GM21825 (cell line): ENCODE data around the gene HACD2.

Source experiments
- ATAC-seq: cut with Tn5 transposase; IDR thresholded peaks from one replicate; pipeline ENCODE4 v1.9.1; 2021; ENCODE audit warnings: mild to moderate bottlenecking, moderate library complexity; ENCODE audit not compliant: unreplicated experiment

The HACD2 gene

DNA sequence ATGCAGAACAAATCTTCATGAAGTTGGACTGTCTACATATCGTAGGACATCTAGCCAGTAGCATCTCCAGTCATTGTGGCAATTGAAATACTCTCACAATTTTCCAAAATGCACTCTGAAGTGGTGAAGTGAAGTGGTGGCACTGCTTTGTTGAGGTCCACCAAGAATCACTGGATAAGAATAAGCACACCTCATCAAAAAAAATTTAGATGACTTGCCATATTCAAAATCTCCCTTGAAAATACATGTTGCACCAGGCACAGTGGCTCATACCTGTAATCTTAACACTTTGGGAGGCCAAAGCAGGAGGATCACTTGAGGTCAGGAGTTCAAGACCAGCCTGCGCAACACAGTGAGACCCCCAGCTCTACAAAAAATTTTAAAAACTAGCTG is 12.9 kb downstream of the HACD2 start:
- no peak for ATAC-seq

DNA sequence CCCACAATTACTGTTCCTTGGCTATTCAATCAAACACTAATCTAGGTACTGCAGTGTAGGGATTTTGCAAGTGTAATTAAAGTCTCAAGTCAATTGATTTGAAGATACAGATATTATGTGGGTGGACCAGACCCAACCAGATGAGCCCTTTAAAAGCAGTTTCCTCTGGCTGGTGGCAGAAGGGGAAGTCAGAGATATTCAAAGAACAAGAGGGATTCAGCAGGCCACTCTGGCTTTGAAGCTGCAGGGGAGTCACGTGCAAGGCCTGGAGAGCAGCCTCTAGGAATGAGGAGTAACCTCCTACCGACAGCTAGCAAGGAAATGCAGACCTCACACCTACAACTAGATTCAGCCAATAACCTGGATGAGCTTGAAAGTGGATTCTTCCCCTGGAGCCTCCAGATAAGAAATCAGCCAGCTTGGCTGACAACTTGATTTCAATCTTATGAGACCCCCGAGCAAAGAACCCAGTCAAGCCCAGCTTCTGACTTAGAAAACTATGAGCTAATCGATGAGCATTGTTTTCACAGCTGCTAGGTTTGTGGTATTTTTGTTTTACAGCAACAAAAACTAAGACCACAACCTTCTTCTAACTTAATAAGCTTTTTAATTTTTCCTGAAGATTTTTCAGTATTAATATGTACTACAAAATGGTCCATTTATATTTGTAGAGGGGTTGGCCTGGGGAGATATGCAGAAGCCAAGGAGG is 13.4 kb downstream of the HACD2 start:
- ATAC-seq, result no peak

DNA sequence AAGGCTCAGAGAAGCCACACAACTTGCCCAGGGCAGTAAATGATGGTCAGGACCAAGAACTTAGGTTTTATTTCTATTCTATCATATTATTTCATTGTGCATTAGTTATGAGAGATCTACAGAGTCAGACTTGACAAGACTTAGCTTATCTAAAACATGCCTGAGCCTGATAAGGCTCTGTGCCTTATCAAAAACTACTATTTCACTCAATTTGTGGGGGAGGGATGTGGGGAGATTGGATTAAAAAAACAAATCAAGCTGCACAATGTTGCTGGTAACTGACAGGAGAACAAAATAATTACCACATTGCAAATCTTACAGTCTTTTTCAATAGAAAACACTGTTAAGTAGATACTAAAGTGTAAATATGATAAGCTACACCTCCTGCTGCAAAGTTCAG is 16.0 kb downstream of the HACD2 start:
- no peak for ATAC-seq

DNA sequence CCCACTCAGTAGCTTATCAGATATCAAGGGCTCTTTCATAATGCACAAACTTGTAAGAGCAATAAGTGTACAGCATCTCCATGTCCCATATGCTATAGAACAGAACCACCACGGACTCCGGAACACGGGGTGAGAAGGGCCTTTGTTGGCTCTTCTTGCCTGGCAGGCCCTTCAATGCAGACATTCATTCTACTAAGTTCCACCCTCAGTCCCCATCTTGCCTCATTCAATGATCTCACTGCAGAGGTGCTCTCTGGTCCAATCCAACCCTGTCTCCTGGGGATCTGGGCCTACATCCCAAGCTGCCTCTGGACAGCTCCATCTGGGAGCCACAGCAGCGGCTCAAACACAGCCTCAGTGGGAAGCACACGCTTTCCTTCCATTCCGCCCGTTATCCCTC is 16.8 kb downstream of the HACD2 start:
- ATAC-seq, result no peak

DNA sequence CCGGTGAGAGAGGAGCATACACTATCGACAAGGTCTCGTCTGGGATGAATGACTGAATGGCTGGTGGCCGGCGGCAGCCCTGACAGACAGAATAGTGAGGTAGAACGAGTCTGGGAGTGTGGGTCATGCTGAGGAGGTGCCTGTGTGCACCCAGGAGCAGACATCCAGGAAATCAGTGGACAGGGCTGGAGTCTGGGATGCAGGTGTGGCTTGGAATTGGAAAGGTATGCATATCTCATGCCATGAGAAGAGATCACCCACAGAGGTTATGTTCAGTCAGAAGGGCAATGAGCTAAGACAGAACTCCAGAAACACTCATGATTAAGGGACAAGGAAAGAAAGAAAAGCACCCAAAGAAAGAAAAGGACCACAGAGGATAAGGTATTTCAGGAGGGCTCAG is 20.8 kb downstream of the HACD2 start:
- ATAC-seq, result no peak

DNA sequence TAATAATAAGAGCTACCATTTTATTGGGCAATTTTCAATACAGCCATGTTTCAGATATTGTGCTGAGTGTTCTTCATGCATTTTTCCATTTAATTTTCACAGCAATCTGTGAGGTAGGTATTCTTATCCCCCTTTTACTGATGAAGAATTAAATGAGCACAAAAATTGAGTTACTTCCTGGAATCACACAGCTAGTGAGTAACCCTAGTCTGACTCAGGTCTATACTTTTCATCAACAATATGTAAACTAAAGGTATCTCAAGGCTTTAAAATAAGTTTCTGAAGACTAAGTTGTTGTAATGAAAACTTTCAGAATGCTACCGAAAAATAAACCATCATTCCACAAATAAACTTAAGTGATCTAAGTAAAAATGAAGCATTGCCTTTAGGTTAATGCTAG is 22.3 kb downstream of the HACD2 start:
- ATAC-seq, result no peak

DNA sequence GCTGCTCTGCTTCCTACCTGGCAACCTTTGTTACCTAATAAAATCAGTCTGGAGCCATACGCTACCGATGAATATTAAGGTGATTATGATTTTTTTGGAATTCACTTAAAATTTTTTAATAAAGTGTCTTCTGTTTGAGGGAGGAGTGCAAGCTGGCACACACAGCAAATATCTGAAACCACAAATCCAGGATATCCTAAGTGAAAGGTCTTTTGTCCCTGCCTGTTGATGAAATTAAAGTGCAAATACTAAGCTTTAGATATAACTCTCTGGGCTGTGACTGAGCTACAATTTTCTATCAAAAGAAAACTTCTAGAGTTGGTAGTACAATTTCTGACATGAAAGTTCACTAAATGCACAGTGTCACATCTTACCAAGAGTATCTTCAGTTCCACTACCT is 23.7 kb downstream of the HACD2 start:
- ATAC-seq, result no peak

DNA sequence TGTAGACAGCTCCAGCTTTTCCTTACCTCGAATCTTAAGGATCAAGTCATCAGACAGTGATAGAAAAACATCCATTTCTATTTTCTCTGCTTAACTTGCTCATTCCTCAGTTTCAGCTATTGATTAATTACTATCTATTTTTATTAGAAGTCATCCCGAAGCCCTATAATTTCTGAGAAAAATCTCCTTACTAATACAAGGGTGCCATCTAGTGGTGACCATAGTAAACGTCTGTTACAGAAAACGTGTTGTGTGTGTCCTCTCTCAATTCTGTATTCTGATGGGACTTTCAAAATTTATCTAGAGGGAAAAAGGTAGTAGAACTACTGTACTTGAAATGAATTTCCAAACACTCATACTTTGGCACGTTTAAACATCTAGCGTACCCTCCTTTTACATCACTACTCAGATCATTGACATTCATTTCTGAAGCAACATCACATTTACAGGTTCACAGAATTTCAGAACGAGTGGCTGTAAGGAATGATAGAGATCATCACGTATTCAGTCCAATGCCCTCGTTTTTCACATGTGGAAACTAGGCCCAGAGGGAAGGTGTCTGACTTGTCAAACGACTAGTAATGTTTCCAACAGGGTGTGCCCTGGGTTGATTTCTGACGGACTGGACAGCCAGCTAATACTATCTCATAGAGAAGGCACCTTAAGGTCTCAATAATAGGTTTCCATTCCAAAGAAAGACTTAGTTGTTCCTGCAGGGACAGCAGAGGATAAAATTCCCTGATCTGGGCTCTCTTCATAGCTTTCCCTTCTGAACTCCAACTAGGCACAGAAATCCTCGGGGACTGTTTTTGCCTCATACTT is 25.6 kb downstream of the HACD2 start:
- ATAC-seq, result no peak

DNA sequence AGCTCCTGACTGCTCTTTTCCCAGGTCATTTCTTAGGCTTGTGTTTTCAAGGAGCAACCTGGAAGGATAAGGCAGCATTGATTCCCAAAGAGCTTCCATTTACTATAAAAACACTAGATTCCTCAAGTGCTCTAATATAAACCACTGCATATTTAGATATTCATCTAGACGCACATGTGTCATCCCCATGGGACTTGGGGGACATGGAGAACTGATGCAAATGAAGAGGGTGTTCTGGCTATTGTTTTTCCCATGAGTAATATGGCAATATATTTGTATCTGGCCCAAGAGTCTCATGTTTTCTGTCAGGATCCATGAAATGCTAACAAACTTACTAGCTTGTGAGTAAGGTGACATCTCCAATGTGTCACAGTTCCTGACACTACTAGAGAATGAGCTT is 31.3 kb downstream of the HACD2 start:
- ATAC-seq, result no peak

DNA sequence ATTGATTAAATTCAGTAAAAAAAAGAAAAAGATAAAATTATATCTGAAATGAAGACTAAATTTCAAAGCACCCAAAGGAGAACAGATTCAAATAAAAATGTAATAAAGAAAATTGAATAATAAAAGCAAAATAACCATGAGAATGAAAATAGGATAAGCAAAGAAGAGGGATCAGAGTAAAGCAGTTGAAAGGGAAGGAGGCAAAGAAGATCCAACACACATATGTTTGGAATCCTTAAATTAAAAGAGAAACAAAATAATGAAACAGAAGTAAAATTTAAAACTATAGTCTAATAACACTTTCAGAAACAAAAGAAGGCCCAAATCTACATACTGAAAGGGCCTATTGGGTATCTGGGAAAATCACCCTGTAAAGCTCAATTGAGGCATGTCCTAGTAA is 32.1 kb downstream of the HACD2 start:
- ATAC-seq, result no peak

DNA sequence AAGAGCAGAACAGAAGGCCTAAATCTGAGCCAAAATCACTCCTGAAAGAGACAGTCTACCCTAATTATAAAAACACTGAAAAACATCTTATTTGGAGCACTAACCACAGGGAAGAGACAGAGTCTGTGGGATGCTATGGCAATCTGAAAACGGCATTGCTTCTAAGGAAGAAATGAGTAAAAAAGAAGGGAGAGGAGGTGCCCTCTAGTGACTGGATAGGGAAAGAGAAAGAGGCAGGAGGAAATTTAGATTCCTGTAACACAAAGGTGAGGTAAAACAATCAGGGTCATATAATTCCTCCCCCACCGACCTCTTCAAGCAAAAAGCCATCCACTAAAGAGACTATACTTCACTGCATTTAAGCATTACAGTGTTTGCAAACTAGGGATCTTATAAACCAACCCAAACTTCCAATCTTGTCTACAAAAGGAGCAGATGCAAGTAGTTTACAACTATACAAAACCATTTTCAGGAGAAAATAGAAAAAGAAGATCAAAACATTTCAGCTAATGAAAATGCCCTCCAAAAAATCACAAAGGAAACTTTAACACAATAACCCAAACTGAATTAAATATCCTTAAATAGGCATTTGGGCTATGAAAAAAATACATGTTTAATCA is 32.6 kb downstream of the HACD2 start:
- no peak for ATAC-seq

DNA sequence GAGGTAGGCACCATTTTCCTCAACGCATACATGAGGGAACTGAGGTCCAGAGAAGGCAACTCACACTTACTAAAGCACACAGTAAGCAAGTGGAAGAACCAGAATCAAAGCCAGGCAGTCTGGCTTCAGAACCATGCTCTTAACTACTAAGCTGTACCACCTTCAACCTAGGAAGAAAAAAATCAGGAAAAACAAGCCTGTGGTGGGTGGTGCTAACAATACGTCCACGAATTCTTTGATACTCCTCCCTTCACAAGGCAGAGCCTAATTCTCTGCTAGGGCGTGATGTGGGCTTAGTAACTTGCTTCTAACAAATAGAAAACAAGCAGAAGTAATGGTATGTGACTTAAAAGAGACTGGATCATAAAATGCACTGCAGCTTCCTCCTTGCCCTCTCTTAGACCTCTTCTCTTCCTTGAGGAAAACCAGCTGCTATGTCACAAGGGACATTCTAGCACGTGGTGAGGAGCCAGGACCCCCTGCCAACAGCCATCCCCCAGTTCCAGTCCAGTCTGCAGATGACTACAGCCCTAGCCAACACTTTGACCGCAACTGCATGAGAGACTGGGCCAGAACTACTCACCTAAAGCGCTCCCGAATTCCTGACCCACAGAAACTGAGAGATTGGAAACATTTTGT is 36.9 kb downstream of the HACD2 start:
- ATAC-seq, result no peak

DNA sequence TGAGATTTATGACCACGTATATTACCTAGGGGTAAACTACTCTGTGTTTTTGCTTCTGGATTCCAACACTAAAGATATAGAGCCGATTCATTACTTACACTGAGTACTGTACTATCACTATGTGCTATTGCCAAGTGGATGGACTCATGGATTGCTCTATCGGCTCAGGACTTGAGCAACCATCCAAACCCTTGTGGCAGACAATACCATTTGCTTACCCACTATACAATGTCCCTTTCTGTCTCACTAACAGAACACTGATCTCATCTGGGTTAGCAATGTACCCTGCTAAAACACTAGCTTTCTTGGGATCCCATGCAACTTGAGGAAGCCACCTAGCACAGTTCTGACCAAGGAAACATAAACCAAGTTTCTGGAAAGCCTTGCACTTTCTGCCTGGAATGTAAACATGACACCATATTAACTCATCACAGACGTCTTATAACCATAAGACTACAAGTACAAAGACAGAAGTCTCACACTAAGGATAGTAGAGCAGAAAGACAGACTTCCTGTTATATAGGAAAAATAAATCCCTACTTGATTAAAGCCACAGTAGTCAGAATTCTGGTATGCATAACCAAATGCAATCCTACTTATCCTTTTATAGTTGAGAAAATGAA is 38.6 kb downstream of the HACD2 start:
- ATAC-seq, result no peak

DNA sequence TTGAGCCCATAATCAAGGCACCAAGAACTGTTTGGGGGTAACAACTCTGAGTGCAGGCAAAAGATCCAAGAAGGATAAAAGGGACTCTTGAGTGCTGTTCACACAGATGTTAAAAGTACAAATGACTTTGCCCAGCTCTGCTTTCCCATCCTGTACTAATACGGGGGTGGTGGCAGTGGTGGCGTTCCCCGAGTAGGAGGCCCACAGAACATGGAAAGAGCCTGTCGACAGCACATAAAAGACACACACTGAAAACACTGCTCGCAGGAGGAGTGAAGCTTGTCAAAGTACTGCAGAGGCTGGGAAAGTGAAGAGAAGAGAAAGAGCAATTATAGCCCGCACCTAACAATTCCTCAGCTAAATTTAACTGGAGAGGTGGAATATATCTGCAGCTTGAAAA is 40.9 kb downstream of the HACD2 start:
- no peak for ATAC-seq

DNA sequence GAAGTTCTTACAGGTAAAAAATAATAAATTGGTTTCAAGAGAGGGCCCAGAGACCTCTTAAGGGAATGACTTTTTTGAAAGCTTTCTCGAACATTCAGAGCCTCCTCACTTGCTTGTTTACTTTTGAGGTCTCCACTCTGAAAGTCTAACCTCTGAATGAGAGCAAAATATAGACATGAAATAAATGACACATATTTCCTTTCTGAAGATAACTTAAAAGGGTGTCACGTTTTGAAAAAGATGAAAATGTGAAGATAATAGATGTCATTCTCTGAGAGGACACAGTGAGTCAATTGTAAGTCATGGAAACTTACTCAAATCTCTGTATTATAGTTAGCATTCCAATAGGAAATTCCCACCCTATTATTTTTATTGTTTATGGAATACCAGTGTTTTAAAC is 44.6 kb downstream of the HACD2 start:
- no peak for ATAC-seq

DNA sequence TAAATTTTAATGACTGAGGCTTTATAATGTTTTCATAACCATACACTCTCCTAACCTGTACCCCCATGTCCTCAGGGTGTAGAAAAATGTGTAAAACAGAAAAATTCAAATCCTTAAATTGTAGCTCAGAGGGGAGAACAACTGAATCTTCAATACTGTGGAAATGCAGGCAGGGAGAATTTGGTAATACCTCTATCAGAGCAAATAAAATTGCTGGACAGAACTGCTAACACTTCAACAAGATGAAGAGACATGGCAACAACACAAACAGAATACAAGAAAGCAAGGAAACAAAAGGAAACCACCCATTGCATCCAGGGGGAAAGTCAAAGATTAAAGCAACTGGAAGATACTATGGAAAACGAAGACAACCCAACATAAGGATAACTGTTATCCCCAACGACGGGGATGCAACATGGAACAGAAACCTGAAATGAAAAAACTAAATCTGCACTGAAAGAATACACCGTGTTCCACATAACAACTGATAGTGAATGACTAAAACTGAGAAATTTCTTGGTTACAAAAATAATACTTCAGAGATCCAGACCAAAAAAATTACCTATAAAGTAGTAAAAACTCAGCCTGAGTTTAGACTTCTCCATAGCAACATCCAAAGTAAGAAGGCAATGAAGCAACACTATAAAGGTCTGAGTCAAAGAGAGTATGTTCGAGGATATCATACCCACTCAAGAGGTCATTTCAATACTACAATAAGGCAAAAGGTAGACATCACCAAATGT is 48.5 kb downstream of the HACD2 start:
- ATAC-seq, result peak; percentile 59

DNA sequence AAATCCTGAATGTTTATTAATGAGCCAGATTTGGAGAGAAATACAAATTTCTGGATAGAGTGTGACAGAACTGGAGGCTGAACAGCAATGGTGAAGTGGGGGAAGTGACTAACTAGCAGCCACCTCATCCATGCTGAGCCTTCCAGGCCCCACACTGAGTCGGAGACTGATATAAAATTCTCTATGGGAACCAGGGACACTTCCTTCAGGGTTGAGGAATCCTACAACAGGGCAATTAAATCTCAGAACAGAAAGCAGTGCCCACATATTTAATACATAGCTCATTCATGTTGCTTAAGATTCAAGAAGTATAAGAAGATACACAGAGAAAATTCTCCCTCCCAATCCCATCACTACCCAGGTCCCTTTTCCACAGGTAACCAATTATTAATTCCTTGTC is 49.3 kb downstream of the HACD2 start:
- ATAC-seq, result no peak

DNA sequence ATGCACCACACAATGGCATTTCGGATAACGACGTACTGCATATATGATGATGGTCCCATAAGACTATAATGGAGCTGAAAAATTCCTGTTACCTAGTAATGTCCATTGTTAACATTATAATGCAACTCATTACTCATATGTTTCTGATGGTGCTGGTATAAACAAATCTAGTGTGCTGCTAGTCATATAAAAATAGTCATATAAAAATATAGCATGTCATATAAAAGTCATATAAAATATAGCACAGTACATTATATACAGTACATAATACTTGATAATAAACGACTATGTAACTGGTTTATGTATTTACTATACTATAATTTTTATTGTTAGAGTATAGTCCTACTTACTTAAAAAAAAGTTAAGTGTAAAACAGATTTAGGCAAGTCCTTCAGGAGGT is 50.6 kb downstream of the HACD2 start:
- ATAC-seq, result no peak

DNA sequence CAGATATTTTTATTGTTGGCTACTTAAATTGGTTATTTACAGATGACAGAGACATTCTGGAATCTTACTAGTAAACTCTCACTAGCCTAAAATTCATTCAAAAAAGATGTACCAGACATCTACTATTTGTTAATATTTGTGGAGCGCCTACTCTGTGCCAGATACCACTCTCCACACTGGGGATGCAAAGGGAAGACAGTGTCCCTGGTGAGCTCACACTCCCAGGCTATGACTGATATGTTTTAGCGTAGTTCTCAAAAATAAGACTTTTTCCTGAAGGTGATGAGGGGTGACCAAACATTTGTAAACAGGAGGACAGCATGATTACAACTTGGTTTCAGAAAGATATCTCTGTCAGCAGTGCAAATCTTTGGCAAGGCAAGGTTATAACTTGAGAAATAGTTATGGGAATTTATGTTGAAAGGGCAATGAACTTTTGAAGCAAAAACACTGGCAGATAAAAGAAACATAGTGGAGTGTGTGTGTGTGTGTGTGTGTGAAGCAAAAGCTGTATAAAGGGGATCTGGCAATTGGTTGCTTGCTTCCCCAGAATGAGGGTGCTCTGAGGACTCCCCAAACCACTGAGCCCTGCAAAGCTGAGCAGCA is 51.2 kb downstream of the HACD2 start:
- no peak for ATAC-seq

DNA sequence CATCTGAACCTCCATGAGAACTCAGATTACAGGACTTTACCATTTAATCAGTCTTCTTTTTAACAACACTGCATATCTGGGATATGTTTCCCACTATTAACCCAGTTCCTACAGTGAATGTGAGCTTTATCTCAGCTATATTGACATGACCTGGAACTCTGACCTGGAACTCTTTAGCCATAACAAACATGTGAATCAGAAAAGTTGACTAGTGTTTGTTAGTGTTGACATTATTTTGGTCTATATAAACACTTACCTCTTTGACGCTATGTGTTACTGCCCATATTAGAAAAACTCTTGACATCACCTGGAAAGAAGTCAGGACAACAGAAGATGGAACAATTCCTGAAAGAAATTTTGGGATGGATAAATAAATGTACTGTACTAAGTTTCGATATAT is 56.7 kb downstream of the HACD2 start:
- no peak for ATAC-seq
